ENCODE results near the gene TMEM178A.

- TF ChIP-seq, protein P1, sequence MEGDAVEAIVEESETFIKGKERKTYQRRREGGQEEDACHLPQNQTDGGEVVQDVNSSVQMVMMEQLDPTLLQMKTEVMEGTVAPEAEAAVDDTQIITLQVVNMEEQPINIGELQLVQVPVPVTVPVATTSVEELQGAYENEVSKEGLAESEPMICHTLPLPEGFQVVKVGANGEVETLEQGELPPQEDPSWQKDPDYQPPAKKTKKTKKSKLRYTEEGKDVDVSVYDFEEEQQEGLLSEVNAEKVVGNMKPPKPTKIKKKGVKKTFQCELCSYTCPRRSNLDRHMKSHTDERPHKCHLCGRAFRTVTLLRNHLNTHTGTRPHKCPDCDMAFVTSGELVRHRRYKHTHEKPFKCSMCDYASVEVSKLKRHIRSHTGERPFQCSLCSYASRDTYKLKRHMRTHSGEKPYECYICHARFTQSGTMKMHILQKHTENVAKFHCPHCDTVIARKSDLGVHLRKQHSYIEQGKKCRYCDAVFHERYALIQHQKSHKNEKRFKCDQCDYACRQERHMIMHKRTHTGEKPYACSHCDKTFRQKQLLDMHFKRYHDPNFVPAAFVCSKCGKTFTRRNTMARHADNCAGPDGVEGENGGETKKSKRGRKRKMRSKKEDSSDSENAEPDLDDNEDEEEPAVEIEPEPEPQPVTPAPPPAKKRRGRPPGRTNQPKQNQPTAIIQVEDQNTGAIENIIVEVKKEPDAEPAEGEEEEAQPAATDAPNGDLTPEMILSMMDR (IDR thresholded peaks at IDR 0.05): no peak
- no peak for TF ChIP-seq POLR2A (IDR thresholded peaks at IDR 0.05)
These were observed 3.9 kb upstream of the TMEM178A start for GRCh38 chr2:39661826-39662225.
